NCI-H2227 (cell line): ENCODE measurements around the gene IKBIP.
"Not testable (repeated sequence)": the region's sequence is repeated elsewhere in the genome, so short reads cannot be mapped to it uniquely, and the experiment has no call there.

ENCODE experiments used
- DNase-seq: peaks from one replicate; lab custom pipeline; 2025; ENCODE audit not compliant: unreplicated experiment; lab: John Stamatoyannopoulos, UW

The IKBIP gene

DNA sequence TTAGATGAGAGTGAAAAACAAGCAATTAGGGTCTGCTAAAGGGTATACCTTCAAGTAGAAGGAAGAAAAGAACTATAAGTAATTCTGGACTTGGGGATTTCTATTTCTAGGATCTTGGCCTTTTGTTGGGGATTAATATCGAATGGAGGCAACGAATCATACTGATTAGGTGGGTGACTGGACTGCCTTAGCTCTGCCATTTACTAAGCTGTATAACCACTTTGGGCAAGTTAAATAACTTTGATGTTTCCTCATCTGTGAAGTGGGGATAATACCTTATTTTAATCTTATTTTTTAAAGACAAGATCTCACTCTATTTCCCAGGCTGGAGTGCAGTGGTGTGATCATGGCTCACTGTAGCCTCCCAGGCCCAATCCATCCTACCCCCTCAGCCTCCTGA lies 6.6 kb downstream of the IKBIP start:
- no peak for DNase-seq

DNA sequence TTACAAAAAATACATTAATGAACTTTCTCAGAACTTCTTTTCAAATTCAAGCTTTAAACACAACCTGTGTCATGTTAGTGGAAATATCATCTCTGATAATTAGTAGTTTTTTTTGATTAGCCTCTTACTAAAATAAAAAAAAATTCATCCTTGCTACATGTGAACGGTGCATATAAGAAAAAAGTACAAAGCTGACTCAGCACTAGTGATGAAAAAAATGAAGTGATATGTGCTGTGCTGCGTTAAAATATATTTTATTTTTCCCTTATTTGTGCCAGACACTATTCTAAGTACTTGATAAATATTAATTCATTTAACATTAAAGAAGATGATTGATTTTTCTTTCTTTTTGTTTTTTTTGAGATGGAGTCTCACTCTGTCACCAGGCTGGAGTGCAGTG lies 7.5 kb downstream of the IKBIP start:
- no peak for DNase-seq

DNA sequence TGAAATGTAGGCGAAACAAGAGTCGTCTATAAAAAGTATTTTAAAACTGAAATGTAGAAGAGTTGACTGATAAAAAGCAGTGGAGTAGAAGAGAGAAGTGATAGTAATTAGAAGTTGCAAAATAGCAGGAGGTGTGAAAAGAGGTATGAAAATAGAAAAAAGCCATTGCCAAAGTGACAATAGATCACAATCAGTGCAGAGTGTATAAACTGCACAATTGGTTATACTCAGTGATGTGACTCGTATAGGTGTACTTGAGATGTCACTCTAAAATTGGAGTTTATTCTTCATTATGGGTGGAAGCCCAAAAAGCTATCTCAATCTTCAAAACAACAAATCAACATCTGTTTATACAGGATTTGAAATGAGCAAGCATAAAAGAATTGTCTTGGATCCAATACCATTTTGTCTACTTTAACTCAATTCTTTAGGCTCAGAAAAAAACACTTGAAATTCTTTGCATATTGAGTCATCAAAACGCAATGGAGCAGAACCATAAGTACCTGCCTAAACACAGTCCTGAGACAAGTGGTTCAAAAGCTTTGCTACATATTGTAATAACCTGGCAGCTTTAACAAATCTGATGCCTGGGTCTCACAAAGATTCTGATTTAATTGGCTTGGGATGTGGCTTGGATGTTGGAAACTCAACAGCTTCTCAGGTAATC lies 8.8 kb downstream of the IKBIP start:
- DNase-seq, result peak; percentile 43

- DNase-seq, result no peak
These were observed 25.6 kb downstream of the IKBIP start for GRCh38 chr12:98618952-98619351.

DNA sequence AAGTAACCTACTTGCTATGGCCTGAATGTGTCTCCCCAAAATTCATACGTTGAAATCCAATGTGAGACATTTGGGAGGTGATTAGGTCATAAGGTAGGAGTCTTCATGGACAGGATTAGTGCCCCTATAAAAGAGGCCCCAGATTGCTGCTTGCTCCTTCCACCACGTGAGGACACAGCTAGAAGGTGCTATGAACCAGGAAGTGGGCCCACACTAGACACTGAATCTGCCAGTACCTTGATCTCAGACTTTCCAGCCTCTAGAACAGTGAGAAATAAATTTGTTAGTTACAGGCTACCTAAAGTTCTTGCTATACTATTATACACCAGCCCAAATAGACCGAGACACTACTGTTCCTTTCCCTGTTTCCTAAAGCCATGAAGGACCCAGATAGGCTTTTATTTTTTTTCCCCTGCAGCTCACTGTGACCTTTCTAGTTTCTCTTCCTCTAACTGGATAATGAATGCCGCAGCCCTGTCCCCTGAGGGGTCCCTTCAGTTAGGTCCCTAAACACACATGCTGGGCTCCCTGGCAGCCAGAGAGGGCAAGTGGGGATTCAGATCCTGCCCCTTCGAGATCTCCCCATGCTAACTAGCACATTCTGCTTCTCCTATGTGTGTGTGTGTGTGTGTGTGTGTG lies 31.8 kb downstream of the IKBIP start:
- no peak for DNase-seq

DNA sequence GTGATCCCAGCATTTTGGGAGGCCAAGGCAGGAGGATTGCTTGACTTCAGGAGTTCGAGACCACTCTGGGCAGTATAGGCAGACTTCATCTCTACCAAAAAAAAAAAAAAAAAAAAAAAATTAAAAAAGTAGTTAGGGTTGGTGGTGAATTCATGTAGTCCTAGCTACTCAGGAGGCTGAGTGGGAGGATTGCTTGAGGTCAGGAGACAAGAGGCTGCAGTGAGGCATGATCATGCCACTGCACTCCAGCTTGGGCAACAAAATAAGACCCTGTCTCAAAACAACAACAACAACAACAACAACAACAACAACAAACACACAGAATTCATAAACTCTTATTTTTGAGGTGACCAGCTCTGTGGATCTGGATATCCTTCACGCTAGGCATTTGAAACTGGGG lies 34.0 kb downstream of the IKBIP start:
- no peak for DNase-seq

- DNase-seq, result no peak
These were observed 38.1 kb downstream of the IKBIP start for GRCh38 chr12:98606359-98606988.

GRCh38 chr12:98601924-98602323 lies 42.7 kb downstream of the IKBIP start:
- no peak for DNase-seq

- DNase-seq, result not testable (repeated sequence)
These were observed 47.3 kb downstream of the IKBIP start for GRCh38 chr12:98597313-98597712.

- DNase-seq, result no peak
These were observed 49.2 kb downstream of the IKBIP start for GRCh38 chr12:98595243-98595988.

DNA sequence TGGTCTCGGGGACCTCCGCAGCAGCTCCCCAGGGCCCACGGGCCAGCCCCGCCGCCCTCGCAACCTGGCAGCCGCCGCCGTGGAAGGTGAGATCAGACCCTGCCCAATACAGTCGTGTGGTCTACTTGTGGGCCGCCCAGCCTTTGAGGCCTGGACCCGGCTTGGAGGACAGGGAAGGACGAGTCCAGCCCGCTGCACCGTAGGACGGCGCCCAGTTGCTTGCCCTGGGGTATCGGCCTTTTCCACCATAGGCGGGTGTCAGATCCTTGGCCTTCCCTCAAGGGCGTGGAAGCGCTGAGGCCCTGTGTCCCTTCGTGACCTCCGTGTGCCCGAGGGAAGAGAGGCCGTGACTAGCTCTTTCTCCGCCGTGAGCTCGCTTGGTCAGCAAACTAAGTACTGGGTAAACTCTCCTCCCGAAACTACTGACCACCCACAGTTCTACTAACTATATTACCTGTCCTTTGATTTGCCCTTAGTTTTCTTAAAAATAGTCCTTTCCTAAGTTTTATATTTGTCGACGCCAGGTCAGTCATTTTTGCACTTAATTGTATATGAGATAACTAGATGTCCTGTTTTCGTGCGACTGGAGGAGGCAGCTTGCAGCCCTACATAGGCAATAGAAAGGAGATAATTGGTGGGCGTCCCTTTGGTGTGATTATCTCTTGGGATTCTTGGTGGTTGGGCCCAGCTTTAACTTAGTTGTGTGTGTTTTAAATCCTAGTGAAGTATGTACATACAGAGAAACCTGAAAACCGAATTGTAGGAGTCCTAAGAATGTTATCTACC lies 50.3 kb downstream of the IKBIP start:
- DNase-seq, result peak; percentile 72

- DNase-seq, result peak; percentile 99
These were observed 51.1 kb downstream of the IKBIP start, which contains the start of gene SLC25A3 for GRCh38 chr12:98593351-98594049. Gene SLC25A3 (plus strand): TSS chr12:98593686. CDS start chr12:98593979, 293 bp downstream.

DNA sequence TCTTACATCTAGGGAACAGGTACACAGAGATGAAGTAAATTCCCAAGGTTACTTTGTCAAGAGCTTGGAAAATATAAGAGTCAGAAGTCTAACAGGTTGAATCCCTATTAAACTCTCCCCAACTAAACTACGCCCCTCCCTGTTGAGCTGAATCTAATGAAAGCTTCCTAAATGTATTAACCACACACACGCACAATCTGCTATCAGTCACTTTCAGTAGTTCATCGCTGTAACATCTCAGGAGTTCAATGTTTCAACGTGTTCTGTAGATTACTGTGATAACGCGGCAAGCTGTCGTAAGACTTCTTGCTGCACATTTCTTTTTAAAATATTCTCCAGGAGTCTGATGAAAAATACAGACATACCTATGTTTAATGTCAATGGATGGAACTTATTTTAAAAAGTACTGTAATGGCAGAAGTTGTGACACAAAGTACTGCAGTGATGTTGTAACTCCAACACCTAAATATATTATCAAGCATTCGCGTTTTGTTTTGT lies 51.7 kb downstream of the IKBIP start:
- DNase-seq, result peak; percentile 48

DNA sequence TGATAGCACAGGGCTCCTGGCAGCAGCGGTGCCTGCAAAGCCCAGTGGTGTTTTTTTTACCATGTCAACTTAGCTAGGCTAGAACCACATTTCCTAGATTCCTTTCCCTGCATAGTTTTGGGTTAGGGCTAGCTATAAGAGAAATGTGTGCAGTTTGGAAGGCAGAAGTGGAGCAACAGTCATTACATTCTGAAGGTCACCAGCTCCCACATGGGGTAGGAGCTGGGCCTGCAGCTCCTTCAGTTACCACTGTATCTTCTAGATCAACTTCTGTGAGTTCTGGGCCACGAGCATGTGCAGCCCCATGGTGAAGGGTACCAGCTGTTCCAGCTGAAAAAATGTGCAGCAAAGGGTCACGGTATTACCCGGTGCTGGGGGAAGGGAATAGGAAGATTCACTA lies 53.4 kb downstream of the IKBIP start:
- DNase-seq, result no peak

DNA sequence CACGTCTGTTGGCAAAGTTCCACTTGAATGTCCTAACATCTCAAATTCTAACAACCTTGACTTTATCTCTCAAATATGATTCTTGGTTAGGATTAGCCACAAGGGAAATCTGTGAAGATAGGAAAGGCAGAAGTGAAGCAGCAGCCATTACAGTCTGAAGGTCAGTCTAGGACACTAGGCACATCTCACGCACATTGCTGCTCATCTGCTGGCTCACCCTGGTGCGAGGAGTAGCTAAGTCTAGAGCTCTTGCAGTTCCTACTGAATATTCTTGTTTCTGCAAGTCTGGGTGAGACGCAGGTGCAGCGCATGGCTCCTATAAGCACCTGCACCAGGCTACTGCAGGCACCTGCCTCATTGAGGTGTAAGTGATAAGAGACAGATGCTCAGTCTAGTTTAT lies 57.5 kb downstream of the IKBIP start:
- no peak for DNase-seq

- no peak for DNase-seq
These were observed 62.5 kb downstream of the IKBIP start for GRCh38 chr12:98582093-98582492.

GRCh38 chr12:98581101-98581500 lies 63.5 kb downstream of the IKBIP start:
- no peak for DNase-seq

GRCh38 chr12:98580695-98581094 lies 63.9 kb downstream of the IKBIP start:
- no peak for DNase-seq

DNA sequence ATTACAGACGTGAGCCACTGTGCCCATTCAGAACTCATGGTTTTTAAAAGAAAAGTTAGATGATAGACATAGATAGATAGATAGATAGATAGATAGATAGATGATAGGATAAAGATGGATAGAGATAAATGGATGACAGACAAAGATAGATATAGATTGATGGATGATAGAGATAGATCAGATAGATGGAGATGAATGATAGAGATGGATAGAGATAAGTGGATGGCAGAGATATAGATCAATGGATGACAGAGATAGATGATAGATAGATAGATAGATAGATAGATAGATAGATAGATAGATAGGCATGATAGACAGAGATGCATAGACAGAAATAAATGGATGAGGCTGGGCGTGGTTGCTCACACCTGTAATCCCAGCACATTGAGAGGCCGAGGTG lies 64.8 kb downstream of the IKBIP start:
- DNase-seq, result no peak

- no peak for DNase-seq
These were observed 65.2 kb downstream of the IKBIP start for GRCh38 chr12:98579347-98579746.
